Measurements from ENCODE around the gene MEF2B.

DNA sequence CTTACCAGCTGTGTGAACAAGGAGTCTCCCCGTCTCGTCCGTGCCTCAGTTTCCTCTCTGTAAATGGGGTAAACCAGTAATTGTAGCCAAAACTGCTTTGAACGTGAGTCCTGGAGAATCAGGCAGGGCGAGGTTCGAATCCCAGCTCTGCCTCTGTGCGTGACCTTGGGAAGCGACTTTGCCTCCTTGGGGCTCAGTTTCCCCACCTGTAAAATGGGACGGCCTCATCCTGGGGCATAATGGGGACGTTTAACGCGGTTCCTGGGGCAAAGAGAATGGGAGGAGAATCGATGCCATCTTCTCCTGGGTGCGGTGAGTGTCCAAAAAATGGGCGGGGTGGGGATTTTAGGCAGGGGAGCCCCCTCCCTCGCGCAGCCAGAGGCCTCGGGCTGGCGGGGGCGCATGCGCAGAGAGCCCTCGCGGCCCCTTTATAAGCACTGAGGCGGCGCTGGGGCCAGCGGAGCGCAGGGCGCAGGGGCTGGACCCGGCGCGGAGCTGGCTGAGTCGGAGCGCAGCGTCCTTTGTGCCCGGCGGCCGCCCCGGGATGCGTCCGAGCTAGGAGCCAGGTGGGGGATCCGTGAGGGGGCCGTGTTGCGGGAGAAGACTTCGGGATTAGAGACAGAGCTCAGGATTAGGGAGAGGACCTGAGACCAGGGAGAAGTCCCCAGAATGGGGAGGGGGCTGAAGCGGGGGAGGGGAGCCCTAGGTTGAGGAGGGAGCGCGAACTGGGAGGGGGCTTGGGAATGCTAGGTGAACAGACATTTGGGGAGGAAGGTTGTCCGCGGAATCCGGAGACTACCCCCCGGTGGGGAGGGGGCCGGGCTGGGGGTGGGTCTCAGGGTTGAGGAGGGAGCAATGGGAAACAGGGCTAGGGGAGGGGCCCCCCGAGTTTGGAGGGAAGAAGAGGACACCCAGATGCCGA lies 41.7 kb upstream of the MEF2B start, which contains the start of gene NCAN:
- TF ChIP-seq EZH2 (IDR thresholded peaks at IDR 0.05; ENCODE audit: low read length, missing control alignments) (no peak), CTCF (conservative IDR thresholded peaks at IDR 0.05 in 1 of 2, IDR thresholded peaks at IDR 0.05 in 1 of 2; ENCODE audit: low read depth in 1 of 2, low read length in 2 of 2) (no peak)
